GM21360 (cell line): ENCODE measurements around the gene CCDC126.
A peak's percentile ranks its signal among the peaks of the same experiment; 100 is the strongest.
"Not testable (repeated sequence)": the region's sequence is repeated elsewhere in the genome, so short reads cannot be mapped to it uniquely, and the experiment has no call there.

ENCODE experiments used
- ATAC-seq: cut with Tn5 transposase; IDR thresholded peaks from one replicate; pipeline ENCODE4 v1.9.1; 2021; ENCODE audit warnings: mild to moderate bottlenecking, moderate library complexity; ENCODE audit not compliant: unreplicated experiment

CCDC126 gene

GRCh38 chr7:23597094-23598091, at the start of gene CCDC126:
Gene CCDC126, plus strand, starts transcription at chr7:23597382. Its CDS starts 13,934 bp downstream, at chr7:23611316.
- ATAC-seq: peak; percentile 52

- ATAC-seq: no peak
These were observed 49.5 kb upstream of the CCDC126 start for GRCh38 chr7:23547662-23548061.

GRCh38 chr7:23558303-23558702, 38.9 kb upstream of the CCDC126 start:
- no peak for ATAC-seq

GRCh38 chr7:23570592-23571200, 26.5 kb upstream of the CCDC126 start:
- peak; percentile 83 for ATAC-seq

- ATAC-seq: not testable (repeated sequence)
These were observed 15.2 kb upstream of the CCDC126 start for GRCh38 chr7:23581975-23582374.

- ATAC-seq: not testable (repeated sequence)
These were observed 11.9 kb upstream of the CCDC126 start for GRCh38 chr7:23585304-23585703.

GRCh38 chr7:23586159-23586558, 11.0 kb upstream of the CCDC126 start:
- no peak for ATAC-seq

- ATAC-seq: no peak
These were observed 6.7 kb upstream of the CCDC126 start for GRCh38 chr7:23590529-23590928.

- ATAC-seq: peak; percentile 17
These were observed 3.5 kb upstream of the CCDC126 start for GRCh38 chr7:23593706-23594105.

GRCh38 chr7:23594879-23595604, 2.1 kb upstream of the CCDC126 start:
- peak; percentile 66 for ATAC-seq

GRCh38 chr7:23598296-23598695, 1.1 kb downstream of the CCDC126 start:
- no peak for ATAC-seq

- no peak for ATAC-seq
These were observed 3.1 kb downstream of the CCDC126 start for GRCh38 chr7:23600236-23600635.

- no peak for ATAC-seq
These were observed 6.6 kb downstream of the CCDC126 start for GRCh38 chr7:23603632-23604295.

GRCh38 chr7:23604296-23604640, 7.1 kb downstream of the CCDC126 start:
- ATAC-seq: no peak

- no peak for ATAC-seq
These were observed 9.9 kb downstream of the CCDC126 start for GRCh38 chr7:23607130-23607529.

GRCh38 chr7:23607866-23608265, 10.7 kb downstream of the CCDC126 start:
- no peak for ATAC-seq

GRCh38 chr7:23615331-23615730, 18.1 kb downstream of the CCDC126 start:
- ATAC-seq: no peak

- ATAC-seq: no peak
These were observed 19.4 kb downstream of the CCDC126 start for GRCh38 chr7:23616593-23616992.

GRCh38 chr7:23617482-23617881, 20.3 kb downstream of the CCDC126 start:
- no peak for ATAC-seq

- ATAC-seq: no peak
These were observed 21.1 kb downstream of the CCDC126 start for GRCh38 chr7:23618241-23618640.

GRCh38 chr7:23619141-23619540, 22.0 kb downstream of the CCDC126 start:
- ATAC-seq: no peak
